Activated T-helper 9 cell treated with anti-CD3 and anti-CD28 coated beads, Interleukin-2, amount 50 U/mL, for 16 hours (primary cell): ENCODE measurements around the gene PRR14.
"Not testable (repeated sequence)": the region's sequence is repeated elsewhere in the genome, so short reads cannot be mapped to it uniquely, and the experiment has no call there.

Experiments used
- DNase-seq: peaks from one replicate; pipeline ENCODE4 v3.0.0-alpha.2; 2020; ENCODE audit warnings: low read depth

PRR14 gene

DNA sequence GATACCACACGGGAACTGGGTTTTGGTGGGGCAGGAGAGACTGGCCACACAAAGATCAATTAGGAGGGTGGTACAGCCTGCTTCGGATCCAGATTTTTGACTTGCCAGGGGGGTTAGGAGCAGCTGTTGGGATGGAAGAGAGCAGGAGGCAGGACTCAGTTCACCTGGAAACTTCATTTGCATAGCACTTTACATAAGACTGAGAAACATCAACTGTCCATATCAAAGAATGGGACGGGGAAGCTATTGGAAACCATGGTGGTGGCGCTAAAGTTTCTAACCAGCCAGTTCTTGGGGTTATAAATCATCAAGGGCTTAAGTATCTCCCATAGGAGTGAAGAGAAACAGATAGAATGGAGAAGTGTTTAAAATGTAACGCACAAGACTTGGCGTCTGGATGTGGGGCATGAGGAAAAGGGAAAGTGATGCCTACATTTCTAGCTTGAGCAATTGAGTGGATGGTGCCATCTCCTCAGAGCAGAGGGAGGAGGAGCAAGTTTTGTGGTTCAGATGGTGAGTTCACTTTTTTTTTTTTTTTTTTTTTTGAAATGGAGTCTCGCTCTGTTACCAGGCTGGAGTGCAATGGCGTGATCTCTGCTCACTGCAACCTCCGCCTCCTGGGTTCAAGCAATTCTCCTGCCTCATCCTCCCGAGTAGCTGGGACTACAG lies 41.8 kb downstream of the PRR14 start:
- no peak for DNase-seq

DNA sequence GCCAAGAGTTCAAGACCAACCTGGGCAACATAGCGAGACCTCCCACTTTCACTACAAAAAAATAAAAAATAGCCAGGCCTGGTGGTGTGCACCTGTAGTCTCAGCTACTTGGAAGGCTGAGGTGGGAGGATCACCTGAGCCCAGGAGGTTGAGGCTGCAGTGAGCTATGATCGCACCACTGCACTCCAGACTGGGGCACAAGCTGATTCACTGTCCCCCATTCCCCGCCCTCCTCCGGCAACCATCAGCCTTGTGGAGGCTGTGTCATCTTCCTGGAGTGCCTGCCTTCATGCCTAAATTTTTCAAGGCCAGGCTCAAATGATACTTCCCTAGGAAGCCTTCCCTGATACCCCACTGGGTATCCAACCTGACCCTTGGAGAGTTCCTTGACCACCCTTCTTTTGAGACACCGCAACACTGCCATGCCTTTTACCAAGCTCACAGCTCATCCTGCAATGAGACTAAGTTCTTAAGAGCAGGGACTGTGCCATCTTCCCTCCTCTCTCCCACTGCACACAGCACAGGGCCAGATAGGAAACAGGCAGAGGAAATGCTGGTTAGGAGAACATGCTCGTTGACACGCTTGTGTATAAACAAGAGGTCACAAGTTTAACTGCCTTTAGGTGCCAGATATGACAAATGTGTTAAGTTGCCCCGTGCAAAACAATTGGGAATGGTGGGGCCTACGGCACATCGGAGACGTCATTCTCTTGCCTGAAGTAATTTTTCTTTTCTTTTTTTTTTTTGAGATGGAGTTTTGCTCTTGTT lies 44.4 kb downstream of the PRR14 start:
- no peak for DNase-seq

DNA sequence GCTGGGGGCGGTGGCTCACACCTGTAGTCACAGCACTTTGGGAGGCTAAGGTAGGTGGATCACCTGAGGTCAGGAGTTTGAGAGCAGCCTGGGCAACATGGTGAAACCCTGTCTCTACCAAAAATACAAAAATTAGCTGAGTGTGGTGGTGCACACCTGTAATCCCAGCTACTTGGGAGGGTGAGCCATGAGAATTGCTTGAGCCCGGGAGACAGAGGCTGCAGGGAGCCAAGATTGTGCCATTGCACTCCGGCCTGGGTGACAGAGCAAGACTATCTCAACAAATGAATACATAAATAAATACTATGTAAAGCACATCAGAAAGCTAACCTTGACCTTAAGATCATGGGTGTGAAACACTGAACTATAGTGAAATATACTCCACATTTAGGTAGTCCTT lies 45.9 kb downstream of the PRR14 start:
- not testable (repeated sequence) for DNase-seq

DNA sequence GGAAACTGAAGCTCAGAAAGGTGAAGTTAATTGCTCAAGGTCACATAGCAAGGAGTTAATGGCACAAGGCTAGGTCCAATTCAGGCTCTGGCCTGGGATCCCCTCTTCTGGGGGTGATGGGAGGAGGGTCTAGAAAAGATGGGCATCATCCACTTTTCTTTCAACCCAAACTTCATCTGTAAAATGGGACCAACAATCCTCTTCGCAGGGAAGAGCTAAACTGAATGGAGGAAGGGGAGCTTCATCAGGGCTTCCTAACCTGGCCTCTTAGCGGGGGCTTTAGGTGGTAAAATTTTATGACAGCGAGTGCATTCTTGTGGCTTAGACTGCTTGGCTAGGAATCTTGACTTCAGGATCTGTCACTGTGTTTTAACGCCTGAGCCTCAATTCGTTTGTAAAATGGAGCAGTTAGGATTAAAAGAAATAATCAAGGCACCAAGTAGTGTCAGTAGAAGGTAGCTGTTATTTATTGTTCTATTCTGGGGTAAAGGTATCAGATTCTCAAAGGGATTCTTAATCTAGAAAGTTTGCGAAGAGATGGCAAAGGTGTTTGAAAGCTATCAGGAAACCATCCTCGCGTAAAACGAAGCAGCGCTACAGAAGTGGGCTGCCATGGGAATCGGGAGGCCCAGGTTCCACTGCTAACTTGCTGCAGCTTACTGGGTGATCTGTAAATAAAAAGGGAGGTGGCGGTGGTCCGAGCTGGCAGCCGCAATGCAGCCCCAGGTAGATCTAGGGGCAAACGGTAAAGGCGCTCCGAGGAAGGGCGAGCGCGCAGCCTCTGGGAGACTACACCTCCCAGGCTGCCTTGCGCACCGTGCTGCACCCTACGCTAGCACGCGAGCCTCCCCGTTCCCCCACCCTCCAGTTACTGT lies 46.7 kb downstream of the PRR14 start:
- no peak for DNase-seq

DNA sequence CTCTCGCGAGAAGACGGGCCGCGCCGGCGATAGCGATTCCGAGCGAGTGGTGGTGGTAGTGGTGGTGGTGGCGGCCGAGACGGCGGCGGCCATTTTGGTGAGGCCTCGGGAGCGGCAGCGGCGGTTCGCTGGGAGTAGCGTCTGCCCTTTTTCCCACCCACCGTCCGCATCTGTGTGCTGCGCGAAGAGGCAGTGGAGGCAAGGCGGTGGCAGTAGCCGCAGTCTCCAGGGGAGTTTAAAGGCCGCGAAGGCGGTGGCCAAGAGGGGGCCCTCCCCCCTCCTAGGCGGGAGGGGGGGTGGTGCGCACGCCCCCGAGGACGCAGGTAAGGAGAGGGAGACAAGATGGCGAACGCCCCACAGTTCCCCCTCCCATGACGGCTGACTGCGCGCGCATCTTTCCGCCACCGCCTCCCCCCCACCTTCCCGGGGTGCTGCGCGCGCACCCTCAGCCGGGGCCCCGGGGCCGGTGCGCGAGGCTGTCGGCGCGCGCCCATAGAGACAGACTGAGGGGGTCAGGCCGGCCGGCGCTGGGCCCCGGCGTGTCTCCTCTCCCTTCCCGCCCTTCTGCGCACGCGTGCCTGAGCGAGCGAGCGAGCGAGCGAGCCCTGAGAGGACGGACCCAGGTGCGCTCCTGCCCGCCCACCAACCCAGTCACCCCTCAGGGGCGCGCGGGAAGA lies 47.5 kb downstream of the PRR14 start:
- DNase-seq: peak; percentile 99

DNA sequence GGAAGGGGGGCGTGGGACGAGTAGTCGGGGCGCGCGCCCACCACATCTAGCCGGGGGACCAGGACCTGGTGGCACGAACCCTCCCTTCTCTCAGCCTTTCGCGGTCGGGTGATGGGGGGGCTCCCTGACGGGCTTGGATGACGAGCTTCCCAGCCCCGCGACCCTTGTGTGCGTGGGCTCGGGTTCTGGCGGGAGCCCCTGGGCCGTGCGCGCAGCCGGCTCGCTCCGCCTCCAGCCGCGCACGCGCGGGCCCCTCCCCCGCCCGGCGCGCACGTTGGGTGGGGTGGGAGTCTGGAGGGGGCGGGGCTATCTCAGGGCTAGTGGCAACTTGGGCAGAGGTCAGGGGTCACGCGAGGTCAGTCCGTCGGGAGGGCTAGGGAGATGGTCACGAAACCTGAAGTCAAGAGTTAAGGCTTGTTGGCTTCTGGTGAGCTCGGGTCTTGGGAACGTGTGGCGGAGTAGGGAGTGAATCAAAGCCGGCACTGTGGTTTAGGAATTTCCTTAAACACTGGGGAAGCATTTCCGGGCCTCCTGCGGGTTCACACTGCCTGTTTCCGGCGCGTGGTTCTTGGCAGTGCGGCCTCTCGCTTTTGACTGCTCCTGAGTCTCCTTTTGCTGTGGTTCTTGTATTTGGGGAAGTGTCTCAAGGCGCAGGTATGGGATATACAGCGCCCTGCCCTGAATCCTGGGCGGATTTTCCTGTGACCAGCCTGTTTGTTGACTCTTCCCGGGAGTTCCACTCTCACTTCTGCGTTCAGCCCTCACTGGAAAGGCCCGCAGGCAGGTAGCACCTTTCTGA lies 48.3 kb downstream of the PRR14 start, which contains the start of gene SRCAP:
SRCAP (plus strand) TSS at position 356 of the 799 bp plus-strand sequence. CDS start 1,654 bp downstream, outside the sequence.
- peak; percentile 75 for DNase-seq

DNA sequence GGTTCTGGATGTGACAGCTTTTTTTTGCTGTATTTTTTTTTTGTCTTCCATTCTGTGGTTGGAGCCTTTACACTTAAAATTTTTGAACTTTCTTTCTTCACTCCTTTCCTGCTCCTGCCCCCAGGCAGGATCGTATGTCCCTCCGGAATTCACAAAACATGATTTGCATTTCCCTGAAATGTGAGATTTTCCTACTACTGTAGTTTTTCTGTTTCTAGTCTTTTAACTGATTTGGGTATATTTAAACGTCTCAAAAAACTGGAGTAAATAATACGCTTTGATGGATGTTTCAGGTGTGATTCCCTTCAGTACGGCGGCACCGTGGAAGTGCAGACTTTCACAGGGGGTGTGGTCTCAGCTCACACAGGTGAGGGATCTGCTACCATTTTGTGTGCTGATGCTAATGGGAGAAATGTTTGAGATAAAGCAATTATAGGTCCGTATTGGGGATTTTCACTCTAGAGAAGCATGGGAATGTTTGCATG lies 48.9 kb downstream of the PRR14 start:
- DNase-seq: no peak

DNA sequence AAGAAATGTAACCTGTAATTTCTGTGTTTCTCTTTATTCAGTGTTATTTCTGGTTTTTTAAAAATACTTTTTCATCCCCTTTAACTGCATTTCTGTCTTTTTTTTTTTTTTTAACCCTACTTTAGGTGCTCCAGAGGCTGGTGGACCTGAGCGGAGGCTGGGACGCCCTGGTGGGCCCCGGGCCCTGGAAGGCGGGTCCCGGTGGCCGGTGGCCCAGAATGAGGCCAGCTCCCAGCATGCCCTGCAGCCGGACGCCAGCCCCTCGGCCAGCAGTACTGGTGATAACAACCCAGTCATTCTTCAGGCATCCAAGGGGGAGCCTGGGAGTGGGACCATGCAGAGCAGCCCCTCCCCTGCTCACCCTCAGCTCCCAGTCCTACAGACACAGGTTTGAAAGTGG lies 49.7 kb downstream of the PRR14 start:
- DNase-seq: no peak

DNA sequence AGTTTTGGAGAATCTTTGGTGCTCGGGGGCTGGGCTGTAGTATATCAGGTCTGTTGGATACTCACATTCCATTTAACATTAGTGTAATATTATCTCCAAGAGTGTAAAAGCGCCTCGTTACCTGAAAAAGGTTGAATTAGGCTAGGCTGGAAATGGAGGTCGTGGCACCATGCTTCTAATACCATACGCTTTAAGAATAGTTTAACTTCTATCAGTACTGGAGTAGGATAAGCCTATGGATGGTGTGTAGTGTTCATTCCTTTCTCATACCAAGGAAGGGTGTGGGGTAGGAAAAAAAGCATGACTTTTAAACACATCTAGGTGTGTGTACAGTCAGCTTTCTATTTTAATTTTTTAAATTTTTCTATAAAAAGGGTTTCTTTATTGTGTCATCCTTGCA lies 50.2 kb downstream of the PRR14 start:
- DNase-seq: no peak

DNA sequence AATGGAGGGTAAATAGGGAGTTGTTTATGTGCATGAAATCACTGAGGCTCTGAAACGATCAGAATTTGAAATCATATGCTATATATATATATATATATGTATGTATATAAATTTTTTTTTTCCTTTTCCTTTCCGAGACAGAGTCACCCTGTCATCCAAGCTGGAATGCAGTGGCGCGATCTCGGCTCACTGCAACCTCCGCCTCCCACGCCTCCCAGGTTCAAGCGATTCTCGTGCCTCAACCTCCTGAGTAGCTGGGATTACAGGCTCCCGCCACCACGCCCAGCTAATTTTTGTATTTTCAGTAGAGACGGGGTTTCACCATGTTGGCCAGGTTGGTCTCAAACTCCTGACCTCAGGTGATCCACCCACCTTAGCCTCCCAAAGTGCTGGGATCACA lies 52.3 kb downstream of the PRR14 start:
- DNase-seq: not testable (repeated sequence)

DNA sequence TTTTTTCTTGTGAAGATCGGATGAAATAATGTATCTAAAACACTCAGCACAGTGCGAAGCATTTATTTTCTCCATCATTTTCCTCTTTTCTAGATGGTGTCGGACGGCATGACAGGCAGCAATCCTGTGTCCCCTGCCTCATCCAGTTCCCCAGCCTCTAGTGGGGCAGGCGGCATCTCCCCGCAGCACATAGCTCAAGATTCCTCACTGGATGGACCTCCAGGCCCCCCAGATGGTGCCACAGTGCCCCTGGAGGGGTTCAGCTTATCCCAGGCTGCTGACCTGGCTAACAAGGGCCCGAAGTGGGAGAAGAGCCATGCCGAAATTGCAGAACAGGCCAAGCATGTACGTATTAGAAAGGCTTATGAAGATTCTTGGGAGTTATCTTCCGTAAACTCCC lies 53.2 kb downstream of the PRR14 start:
- no peak for DNase-seq
